GM04503 (cell line): ENCODE data around the gene NRM.
"Not testable (repeated sequence)": the region's sequence is repeated elsewhere in the genome, so short reads cannot be mapped to it uniquely, and the experiment has no call there.

Experiments
- DNase-seq: peaks from one replicate; pipeline ENCODE4 v3.0.0-alpha.2; 2012; ENCODE audit warnings: low read depth

The NRM gene, protein sequence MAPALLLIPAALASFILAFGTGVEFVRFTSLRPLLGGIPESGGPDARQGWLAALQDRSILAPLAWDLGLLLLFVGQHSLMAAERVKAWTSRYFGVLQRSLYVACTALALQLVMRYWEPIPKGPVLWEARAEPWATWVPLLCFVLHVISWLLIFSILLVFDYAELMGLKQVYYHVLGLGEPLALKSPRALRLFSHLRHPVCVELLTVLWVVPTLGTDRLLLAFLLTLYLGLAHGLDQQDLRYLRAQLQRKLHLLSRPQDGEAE

DNA sequence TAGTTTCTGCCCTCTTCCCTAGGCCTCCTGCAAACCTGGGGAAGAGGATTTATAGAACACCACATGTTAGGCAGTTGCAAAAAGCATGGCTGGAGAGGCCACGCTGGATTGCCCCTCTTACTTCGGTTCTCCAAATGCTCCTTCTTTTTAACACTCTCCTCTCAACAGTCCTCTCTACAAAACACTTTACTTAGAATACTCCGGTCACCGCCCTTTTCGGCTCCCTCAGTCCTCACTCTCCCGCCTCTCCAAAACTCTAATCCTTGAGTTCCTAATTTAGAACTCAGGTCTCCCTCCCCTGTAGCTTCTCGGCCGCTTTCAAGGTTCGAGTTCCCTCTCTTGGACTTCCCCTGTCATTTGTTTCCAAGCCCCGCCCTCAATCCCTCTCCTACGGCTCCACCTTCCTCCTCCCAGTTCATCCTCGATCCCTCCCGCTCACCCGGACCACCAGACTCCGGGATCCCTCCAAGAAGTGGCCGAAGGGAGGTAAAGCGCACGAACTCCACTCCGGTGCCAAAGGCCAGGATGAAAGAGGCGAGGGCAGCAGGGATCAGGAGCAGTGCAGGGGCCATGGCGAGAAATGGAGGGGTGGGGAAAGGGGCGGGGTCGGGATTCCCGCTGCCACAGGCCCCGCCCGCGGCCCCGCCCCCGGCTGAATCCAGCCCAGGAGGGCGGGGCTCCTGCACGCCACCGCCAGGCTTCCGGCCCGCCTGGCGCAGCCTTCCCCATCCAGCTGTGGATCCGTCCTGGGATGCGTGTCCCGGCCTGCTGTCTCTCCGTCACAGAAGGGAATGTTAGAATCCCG, at the start of gene NRM:
Gene NRM, minus strand, starts transcription at position 582 of the 805 bp plus-strand sequence. Its CDS starts 10 bp downstream, at position 572.
- peak; percentile 49 for DNase-seq

DNA sequence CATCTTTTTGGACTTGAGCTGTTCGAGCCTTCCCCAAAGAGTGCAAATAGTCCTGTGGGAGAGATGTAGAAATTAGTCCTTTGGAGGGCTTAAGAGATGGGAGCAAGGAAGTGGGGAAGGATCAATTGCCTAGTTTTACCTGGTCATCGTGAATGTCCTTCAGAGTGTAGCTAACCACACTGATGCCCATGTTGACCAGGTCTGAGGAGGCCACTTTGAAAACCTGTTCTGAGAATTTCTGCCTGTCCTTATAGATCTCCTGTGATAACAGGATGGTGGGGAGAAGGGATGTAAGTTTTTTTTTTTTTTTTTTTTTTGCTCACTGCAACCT, 49.7 kb upstream of the NRM start:
- no peak for DNase-seq

DNA sequence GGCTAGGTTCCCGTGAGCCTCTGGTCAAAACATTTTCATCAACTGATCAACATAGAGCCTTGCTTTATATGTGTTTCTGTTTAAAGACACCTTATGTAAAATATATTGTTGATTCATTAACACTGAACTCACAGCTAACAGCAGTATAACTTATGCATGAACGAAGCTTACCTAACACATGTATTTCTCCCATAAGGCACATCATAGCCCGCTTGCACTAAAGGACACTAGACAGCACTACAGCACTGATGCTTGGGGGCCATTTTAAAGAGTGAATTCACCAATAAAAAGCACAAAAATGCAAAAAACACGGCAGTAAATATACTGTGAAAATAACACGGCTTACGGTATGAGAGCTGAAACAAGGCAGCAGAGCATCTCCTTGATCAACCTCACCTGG, 47.7 kb upstream of the NRM start:
- DNase-seq = no peak

DNA sequence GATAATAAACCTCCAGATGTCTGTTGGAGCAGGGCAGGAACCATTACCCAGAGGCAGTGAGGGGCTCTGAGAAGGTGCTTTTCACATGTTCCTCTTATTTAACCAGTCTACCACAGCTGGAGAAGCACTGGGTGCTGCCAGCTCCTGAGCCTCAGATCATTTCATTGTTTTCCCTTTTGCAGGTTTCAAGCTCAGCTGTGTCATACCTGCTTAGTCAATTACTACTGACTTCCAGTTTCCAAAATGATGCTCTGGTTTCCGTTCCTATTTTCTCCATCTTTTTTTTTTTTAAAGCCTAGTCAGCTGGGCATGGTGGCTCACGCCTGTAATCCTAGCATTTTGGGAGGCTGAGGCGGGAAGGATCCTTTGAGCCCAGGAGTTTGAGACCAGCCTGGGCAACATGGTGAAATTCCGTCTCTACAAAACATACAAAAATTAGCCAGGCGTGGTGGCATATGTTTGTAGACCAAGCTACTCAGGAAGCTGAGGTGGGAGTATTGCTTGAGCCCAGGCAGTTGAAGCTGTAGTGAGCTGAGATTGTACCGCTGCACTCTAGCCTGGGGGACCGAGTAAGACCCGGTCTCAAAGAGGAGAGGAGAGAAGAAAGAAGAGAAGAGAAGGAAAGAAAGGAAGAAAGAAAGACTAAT, 45.0 kb upstream of the NRM start:
- DNase-seq = no peak

DNA sequence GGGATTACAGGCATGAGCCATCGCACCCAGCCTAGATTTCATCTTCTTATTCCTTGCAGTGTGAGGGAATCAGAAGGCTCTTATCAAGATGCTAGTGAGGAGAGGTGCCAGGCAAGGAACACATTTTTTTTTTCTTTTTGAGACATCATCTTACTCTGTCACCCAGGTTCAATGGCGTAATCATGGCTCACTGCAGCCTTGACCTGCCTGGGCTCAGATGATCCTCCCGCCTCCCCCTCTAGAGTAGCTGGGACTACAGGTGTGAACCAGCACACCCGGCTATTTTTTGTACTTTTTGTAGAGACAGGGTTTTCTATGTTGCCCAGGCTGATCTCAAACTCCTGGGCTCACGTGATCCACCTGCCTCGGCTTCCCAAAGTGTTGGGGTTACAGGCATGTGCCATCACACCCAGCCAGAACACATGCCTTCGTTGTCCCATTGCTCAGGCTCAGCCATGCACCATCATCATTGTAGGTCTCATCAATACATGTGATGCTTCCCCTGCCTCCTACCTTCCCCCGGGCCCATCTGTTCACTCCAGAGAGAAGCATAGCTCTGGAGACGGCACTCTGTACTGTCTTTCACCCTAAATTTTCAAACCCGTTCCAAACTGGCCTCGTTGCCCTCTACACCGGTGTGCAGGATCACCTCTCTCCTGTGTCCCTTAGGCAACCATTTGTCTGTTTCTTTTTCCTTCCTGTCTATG, 41.6 kb upstream of the NRM start:
- no peak for DNase-seq

DNA sequence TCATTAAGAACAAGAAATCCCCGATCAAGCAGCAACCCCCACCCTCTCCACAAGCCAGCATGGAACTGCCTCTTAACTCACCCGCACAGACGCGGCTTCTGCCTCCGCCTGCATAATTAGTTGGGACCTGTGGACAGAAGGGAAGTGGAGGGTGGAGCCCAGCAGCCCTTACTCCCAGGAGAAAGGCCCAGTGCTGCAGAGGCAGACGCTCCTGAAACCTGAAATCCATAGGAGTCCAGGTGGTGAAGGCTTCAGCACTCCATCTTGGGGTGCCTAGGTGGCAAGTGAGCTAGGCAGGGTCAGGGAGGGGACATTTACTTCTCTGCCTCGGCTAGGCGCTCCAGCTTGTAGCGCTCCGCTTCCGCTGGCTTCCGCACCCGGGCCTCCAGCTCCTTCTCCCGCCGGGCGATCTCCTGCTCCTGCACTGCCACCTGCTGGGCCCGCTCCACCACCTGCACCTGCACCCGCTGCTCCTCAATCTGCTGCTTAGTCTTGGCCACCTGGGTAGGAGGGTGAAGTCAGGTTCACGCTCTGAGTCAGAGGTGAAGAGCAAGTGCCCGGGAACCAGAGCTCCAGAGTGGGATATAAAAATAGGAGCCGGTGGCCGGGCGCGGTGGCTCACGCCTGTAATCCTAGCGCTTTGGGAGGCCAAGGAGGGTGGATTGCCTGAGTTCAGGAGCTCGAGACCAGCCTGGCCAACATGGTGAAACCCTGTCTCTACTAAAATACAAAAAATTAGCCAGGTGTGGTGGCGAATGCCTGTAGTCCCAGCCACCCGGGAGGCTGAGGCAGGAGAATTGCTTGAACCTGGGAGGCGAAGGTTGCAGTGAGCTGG, 40.0 kb upstream of the NRM start:
- no peak for DNase-seq

DNA sequence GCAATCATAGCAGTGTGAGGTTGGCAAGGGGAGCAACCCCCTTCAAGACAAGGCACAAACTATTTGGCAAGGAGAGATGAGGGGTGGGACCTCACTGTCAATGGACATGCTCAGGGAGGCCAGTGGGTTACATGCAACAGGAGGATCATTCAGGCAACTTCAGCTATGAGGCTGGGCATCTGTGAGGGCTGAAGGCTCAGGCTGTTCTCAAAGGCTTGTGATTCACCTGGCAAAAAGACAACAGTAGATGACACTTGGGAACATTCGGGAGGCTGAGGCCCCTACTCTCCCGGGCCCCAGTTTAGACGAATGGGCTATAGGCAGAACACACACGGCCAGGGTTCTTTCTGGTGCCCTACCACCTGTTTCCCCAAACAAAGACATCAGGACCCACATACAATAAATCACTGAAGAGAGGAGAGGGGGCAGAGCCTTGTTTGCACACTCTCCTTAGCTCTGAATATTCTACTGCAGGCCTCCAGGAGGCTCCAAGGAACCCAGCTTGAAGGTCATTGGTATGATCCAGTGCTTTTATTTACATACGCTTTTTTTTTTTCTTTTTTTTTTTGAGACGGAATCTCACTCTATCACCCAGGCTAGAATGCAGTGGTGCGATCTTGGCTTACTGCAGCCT, 37.3 kb upstream of the NRM start:
- DNase-seq = no peak

DNA sequence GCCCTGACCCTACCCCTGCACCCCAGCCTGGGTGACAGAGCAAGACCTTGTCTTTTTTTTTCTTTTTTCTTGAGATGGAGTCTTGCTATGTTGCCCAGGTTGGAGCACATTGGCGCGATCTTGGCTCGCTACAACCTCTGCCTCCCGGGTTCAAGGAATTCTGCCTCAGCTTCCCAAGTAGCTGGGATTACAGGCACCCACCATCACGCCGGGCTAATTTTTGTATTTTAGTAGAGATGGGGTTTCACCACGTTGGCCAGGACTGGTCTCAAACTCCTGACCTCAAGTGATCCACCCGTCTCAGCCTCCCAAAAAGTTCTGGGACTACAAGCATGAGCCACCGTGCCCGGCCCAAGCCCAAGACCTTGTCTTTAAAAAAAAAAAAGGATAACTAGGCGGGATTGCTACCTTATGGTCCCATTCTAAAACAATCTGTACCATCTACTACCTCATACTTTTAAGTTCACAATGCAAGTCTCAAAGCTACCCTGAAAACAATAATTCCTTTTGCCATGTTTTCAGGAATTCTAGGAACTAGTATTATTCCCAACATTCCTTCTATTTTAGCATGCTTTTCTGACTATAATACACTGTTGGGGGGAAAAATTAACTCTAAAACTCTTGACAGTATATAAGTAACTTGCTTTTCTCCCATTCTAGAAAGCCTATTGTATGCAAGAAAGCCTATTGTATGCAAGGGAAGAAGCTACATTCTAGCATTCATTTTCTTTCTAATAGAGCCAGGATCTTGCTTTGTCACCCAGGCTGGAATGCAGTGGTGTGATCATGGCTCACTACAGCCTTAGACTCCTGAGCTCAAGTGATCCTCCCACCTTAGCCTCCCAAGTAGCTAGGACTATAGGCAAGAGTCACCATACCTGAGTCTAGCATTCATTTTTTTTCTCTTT, 36.0 kb upstream of the NRM start:
- no peak for DNase-seq

DNA sequence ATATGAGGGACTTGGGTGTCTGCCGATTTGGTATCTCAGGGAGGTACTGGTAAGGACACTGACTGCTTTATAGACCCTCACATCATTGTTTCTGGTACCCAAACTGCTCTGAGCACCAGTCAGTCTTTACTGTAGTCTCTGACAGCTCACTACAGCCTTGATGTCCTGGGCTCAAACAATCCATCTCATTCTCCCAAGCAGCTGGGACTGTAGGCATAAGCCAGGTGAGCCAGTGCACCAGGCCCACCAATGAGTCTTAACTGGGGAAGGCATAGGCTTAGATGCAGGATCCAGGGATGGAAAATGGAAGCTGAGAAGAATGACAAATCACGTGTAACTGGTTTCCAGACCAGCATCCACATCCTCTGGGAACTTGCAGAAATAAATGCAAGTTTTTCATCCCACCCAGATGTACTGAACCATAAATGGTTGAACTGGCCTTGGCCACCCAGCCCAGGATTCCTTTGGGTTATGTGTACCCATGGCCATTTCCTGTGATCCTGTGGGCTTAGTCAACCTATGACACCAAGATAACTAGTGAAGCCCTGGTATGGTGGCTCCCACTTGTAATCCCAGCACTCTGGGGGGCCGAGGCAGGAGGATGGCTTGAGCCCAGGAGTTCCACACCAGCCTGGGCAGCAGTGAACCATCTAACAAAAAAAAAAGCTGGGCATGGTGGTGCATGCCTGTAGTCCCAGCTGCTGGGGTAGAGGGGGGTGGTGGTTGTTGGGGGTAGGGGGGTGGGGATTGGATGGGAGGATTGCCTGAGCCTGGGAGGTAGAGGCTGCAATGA, 35.1 kb upstream of the NRM start:
- DNase-seq = no peak

DNA sequence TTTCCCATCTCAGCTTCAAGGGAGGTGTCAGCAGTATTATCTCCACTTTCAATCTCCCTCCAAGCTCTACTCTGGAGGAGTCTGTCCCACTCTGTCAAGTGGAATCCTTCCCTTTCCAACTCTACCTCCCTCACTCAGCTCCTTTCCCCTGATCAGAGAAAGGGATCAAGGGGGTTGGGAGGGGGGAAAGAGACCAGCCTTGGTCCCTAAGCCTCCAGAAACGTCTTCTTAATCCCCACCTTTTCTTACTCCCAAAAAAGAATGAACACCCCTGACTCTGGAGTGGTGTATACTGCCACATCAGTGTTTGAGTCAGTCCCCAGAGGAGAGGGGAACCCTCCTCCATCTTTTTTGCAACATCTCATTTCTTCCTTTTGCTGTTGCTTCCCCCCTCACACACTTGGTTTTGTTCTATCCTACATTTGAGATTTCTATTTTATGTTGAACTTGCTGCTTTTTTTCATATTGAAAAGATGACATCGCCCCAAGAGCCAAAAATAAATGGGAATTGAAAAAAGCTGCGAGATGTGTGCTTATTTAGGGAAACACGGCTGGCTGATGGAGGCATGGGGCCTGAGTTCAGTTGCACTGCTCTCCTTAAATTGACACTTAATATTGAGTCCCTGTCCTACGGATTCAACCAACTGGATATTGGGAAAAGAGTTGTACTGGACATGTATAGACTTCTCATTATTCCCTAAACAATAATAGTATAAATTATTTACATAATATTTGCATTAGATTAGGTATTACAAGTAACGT, 34.3 kb upstream of the NRM start:
- DNase-seq = no peak

DNA sequence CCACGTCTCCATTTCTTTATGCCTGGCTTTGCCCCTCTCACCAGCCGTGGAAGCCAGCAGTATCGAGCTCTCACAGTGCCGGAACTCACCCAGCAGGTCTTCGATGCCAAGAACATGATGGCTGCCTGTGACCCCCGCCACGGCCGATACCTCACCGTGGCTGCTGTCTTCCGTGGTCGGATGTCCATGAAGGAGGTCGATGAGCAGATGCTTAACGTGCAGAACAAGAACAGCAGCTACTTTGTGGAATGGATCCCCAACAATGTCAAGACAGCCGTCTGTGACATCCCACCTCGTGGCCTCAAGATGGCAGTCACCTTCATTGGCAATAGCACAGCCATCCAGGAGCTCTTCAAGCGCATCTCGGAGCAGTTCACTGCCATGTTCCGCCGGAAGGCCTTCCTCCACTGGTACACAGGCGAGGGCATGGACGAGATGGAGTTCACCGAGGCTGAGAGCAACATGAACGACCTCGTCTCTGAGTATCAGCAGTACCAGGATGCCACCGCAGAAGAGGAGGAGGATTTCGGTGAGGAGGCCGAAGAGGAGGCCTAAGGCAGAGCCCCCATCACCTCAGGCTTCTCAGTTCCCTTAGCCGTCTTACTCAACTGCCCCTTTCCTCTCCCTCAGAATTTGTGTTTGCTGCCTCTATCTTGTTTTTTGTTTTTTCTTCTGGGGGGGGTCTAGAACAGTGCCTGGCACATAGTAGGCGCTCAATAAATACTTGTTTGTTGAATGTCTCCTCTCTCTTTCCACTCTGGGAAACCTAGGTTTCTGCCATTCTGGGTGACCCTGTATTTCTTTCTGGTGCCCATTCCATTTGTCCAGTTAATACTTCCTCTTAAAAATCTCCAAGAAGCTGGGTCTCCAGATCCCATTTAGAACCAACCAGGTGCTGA, 33.3 kb upstream of the NRM start:
- not testable (repeated sequence) for DNase-seq

DNA sequence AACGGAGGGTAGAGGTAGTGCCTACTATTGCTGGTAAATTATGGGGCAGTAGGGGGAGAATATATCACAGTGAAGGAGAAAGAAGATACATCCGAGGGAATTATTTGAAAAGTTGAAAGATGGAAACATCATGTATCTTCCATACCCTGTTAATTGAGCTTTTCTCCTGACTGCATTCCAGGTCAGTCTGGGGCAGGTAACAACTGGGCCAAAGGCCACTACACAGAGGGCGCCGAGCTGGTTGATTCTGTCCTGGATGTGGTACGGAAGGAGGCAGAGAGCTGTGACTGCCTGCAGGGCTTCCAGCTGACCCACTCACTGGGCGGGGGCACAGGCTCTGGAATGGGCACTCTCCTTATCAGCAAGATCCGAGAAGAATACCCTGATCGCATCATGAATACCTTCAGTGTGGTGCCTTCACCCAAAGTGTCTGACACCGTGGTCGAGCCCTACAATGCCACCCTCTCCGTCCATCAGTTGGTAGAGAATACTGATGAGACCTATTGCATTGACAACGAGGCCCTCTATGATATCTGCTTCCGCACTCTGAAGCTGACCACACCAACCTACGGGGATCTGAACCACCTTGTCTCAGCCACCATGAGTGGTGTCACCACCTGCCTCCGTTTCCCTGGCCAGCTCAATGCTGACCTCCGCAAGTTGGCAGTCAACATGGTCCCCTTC, 32.5 kb upstream of the NRM start:
- not testable (repeated sequence) for DNase-seq

DNA sequence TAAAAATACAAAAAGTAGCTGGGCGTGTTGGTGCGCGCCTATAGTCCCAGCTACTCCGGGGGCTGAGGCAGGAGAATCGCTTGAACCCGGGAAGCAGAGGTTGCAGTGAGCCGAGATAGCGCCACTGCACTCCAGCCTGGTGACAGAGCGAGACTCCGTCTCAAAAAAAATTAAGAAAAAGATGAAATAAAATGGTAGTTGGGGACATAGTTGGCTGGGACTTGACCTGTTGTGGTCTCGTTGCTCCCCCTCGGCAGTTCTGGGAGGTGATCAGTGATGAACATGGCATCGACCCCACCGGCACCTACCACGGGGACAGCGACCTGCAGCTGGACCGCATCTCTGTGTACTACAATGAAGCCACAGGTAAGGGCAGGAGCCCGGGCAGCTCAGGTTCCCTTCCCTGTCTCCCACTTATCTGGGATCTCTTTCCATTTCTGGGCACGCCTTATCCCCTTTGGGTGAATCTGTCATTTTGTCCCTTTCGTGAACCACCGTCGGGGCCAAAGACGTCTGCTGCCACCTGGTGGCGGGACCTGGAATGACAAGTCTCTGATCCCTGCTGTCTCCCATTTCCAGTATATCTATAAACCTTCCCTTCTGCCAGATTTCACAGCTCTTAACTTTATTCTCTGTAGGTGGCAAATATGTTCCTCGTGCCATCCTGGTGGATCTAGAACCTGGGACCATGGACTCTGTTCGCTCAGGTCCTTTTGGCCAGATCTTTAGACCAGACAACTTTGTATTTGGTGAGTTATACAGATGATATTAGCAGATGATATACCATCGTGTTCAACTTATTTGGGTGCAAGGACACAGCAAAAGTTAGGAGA, 31.7 kb upstream of the NRM start:
- DNase-seq = no peak

DNA sequence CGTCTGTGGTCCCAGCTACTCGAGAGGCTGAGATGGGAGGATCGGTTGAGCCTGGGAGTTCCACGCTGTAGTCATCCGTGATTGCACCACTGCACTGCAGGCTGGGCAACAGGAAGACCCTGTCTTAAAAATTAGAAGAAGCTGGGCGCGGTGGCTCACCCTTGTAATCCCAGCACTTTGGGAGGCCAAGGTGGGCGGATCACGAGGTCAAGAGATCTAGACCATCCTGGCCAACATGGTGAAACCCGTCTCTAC, 31.2 kb upstream of the NRM start:
- not testable (repeated sequence) for DNase-seq

DNA sequence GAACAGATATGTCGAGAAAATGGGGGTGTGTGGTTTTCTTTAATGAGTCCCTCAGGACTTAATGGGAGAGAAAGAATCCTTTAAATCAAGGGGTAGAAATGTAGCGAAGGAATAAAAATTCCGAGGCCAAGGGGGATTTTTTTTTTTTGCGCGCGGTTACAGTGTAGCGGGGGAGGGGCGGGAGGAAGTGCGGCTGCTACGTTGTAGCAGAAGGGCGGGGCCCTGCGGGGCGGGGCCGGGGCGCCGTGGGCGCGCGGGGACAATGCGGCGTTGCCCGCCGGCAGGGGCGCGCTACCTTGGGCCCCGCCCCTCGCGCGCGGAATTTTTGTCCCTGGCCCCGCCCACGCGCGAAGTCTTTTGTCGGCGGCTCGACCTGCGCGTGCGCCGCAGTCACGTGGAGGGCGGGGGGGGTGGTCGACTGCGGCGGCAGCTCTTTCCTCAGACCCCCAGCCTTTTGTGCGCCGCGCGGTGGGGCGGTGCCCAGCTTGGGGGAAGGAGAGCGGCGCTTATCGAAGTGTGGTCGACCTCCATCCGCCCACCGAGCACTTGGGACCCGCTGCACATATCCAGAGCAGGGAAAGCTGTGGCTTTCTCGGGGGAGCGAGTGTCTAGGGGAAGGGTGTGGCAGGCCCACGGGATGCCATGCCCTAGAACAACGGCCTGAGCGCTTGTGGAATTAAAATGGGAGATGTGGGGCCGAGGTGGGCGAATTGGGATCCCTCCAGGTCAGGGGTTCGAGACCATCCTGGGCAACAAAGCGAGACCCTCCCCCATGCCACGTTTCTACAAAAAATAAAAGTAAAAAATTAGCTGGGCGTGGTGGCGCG, 30.6 kb upstream of the NRM start:
- DNase-seq = no peak
